Esophagus muscularis mucosa (tissue), 3 donors: ENCODE results near the gene DPYD.

Source experiments
- POLR2A ChIP-seq: fragments of 450-650 bp; IDR thresholded peaks from one replicate; pipeline ENCODE4 v1.6.1; 2017; ENCODE audit warnings: antibody characterized with exemption, moderate library complexity, mild to moderate bottlenecking, low read depth
- TF ChIP-seq, protein P1 (sequence below), 3 experiments: fragments of 200-600 bp in 2 of 3; fragments of 450-650 bp in 1 of 3; sonication (generic) in 2 of 3; IDR thresholded peaks; one replicate each; pipeline ENCODE4 v1.5.1; 2017 to 2019; ENCODE audit warnings: antibody characterized with exemption in 3 of 3, mild to moderate bottlenecking in 2 of 3, moderate library complexity in 1 of 3

DNA sequence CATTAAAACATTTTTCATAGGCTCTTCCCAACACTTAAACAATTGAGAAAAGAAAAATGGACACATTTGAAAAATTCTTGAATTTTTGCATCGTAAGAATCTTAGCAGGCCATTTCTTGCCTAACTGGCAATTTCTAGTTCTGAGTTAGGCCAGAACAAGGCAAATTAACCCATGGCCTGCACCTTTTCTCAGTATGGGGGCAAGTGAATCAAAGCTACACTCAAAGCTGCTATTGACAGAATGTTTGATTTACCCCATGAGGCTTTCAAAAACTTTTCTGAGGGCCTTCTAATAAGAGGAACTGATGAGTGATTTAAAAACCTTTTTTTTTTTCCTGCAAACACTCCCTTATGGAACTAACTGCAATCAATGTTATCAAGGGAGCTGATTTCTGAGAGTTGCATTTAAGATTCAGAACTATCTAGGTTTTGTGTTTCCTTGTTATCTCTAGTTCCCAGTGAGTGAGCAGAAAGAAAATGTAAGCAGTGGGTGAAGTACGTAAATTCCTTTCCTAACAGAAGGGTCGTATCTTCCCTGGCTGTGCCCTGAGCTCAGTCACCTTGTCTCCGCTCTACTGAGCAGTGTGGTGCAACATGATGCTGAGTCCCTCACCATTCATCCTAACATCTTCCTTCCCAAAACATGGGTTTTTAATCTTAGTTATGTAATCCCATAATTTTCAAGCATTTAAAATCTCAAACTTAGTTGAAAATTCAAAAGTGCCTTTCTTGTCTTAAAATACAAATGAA, 353.7 kb downstream of the DPYD start:
- TF ChIP-seq, protein P1, sequence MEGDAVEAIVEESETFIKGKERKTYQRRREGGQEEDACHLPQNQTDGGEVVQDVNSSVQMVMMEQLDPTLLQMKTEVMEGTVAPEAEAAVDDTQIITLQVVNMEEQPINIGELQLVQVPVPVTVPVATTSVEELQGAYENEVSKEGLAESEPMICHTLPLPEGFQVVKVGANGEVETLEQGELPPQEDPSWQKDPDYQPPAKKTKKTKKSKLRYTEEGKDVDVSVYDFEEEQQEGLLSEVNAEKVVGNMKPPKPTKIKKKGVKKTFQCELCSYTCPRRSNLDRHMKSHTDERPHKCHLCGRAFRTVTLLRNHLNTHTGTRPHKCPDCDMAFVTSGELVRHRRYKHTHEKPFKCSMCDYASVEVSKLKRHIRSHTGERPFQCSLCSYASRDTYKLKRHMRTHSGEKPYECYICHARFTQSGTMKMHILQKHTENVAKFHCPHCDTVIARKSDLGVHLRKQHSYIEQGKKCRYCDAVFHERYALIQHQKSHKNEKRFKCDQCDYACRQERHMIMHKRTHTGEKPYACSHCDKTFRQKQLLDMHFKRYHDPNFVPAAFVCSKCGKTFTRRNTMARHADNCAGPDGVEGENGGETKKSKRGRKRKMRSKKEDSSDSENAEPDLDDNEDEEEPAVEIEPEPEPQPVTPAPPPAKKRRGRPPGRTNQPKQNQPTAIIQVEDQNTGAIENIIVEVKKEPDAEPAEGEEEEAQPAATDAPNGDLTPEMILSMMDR (IDR thresholded peaks at IDR 0.05), result no peak
- TF ChIP-seq POLR2A, result no peak
